GM12878 (cell line): ENCODE results near the gene DAB2IP. TPM values are rescaled to one million over a fixed set of nuclear protein-coding genes. Genes with fewer than 3 reads are reported as not detected.

Source experiments
- ATAC-seq: fragments of 200-7000 bp; cut with Tn5 transposase; 3 replicates; pipeline ENCODE4 v1.9.1; 2020; ENCODE audit warnings: mild to moderate bottlenecking, moderate library complexity
- BruUV-seq: library from RNA; stranded (reverse); fragments of 400-500 nt; replicated peaks from 2 replicates; lab custom pipeline; 2021; lab: Mats Ljungman, UMichigan
- CTCF ChIA-PET: fragments of 300-600 bp; sonication (Branson Sonifier 250); formaldehyde crosslinking; extraction: SDS; loops from one replicate; lab custom pipeline; 2021; ENCODE audit warnings: inconsistent platforms; lab: Yijun Ruan, JAX
- POLR2A ChIA-PET: fragments of 350-600 bp; formaldehyde crosslinking; extraction: SDS; loops from one replicate; lab custom pipeline; 2021; ENCODE audit warnings: inconsistent platforms; lab: Charles Lee
- RAD21 ChIA-PET: fragments of 300-600 bp; sonication (Branson Sonifier 250); formaldehyde crosslinking; loops from one replicate; lab custom pipeline; 2023; ENCODE audit warnings: antibody characterized with exemption; ENCODE audit not compliant: unreplicated experiment; lab: Charles Lee
- SMC1A ChIA-PET: fragments of 300-600 bp; sonication (Branson Sonifier 250); formaldehyde crosslinking; loops from one replicate; lab custom pipeline; 2023; ENCODE audit not compliant: unreplicated experiment, uncharacterized antibody; lab: Charles Lee
- DNase-seq: peaks from one replicate; pipeline ENCODE4 v3.0.0-alpha.2; 2011; ENCODE audit warnings: low read depth, low spot score
- FAIRE-seq: peaks from 3 replicates; lab custom pipeline; 2011; peaks lifted over from hg19 to GRCh38; lab: Jason Lieb, UNC
- H2AFZ ChIP-seq: 2 replicates; pipeline ENCODE4 v1.6.0; 2011; ENCODE audit warnings: low read depth, low read length, control low read depth; ENCODE audit not compliant: control insufficient read depth
- H3K27ac ChIP-seq: 2 replicates; pipeline ENCODE4 v1.5.1; 2011; ENCODE audit warnings: control low read depth; ENCODE audit not compliant: control insufficient read depth, insufficient read depth
- H3K27me3 ChIP-seq, 2 experiments: replicated peaks in 1 of 2; 2 replicates each; pipeline versions ENCODE4 v1.6.0 to v1.6.1; 2011; ENCODE audit warnings: low read length in 1 of 2; ENCODE audit not compliant: control insufficient read depth in 2 of 2, insufficient read depth in 2 of 2
- H3K36me3 ChIP-seq, 2 experiments: 2 replicates each; pipeline ENCODE4 v1.5.1; 2011; ENCODE audit warnings: low read length in 1 of 2; ENCODE audit not compliant: control insufficient read depth in 2 of 2, insufficient read depth in 2 of 2
- H3K4me1 ChIP-seq: 2 replicates; pipeline ENCODE4 v1.6.1; 2011; ENCODE audit warnings: mild to moderate bottlenecking, low read length, moderate library complexity, mixed read lengths; ENCODE audit not compliant: control insufficient read depth, insufficient read depth
- H3K4me2 ChIP-seq: 2 replicates; pipeline ENCODE4 v1.6.0; 2011; ENCODE audit warnings: control low read depth; ENCODE audit not compliant: control insufficient read depth, insufficient read depth
- H3K4me3 ChIP-seq: fragments of 200-600 bp; sonication (generic); 2 replicates; pipeline ENCODE4 v1.5.1; 2016
- H3K79me2 ChIP-seq: 2 replicates; pipeline ENCODE4 v1.6.0; 2011; ENCODE audit warnings: low read length; ENCODE audit not compliant: control insufficient read depth, insufficient read depth
- H3K9ac ChIP-seq: 2 replicates; pipeline ENCODE4 v1.8.0; 2011; ENCODE audit warnings: low read length, control low read depth, mixed read lengths; ENCODE audit not compliant: control insufficient read depth, insufficient read depth
- H3K9me3 ChIP-seq: replicated peaks from 3 replicates; pipeline ENCODE4 v1.5.1; 2011; ENCODE audit warnings: mild to moderate bottlenecking, low read length; ENCODE audit not compliant: control insufficient read depth, insufficient read depth
- H4K20me1 ChIP-seq: 2 replicates; pipeline ENCODE4 v1.6.0; 2011; ENCODE audit not compliant: control insufficient read depth, insufficient read depth
- CBX3 ChIP-seq: fragments of 200-600 bp; sonication (generic); IDR thresholded peaks from 2 replicates; pipeline ENCODE4 v1.6.1; 2016; ENCODE audit warnings: low read depth, borderline replicate concordance
- HDAC2 ChIP-seq: fragments of 200-600 bp; sonication (generic); IDR thresholded peaks from 2 replicates; pipeline ENCODE4 v1.6.1; 2017
- POLR2A ChIP-seq: IDR thresholded peaks from 2 replicates; pipeline ENCODE4 v1.6.1; 2011; ENCODE audit warnings: low read depth, mild to moderate bottlenecking, low read length
- SIX5 ChIP-seq: IDR thresholded peaks from 2 replicates; pipeline ENCODE4 v1.6.1; 2011; ENCODE audit warnings: mild to moderate bottlenecking, low read depth, low read length, moderate library complexity; ENCODE audit not compliant: severe bottlenecking
- SRF ChIP-seq, 2 experiments: IDR thresholded peaks; 2 replicates each; pipeline ENCODE4 v1.6.1; 2011; ENCODE audit warnings: low read depth in 2 of 2, low read length in 2 of 2, mild to moderate bottlenecking in 1 of 2, moderate library complexity in 1 of 2
- TBL1XR1 ChIP-seq: IDR thresholded peaks from 2 replicates; pipeline ENCODE4 v1.6.1; 2012; ENCODE audit warnings: low read depth, low read length, improper control_type of control experiment
- ZNF622 ChIP-seq: fragments of 450-650 bp; IDR thresholded peaks from 2 replicates; pipeline ENCODE4 v1.6.1; 2017; ENCODE audit warnings: mild to moderate bottlenecking, inconsistent platforms
- WGBS: methylation state at CpG from one replicate; pipeline ENCODE4 v1.1.6; 2016; ENCODE audit warnings: low lambda C conversion rate; ENCODE audit not compliant: insufficient replicate concordance, insufficient coverage; ENCODE audit errors: missing lambda C conversion rate; 5-methylcytosine and 5-hydroxymethylcytosine counted together
- in situ Hi-C: fragments of 300-500 bp; cut with MboI; formaldehyde crosslinking; loops from 9 replicates; pipeline ENCODE4 v1.14.3; 2018; ENCODE audit warnings: mixed read lengths
- intact Hi-C: fragments of 100-400 bp; cut with micrococcal nuclease; formaldehyde crosslinking; loops from one replicate; pipeline ENCODE4 v1.14.2; 2022; ENCODE audit not compliant: unreplicated experiment
- polyA plus RNA-seq, 11 experiments: library from polyadenylated mRNA; depleted of rRNA in 4 of 11; unstranded in 6 of 11; stranded (reverse) in 5 of 11; fragments of >200 nt; fragmentation: Nextera tagmentation in 4 of 11; fragmentation: Illumina TruSeq in 1 of 11; extraction: Ambion mirVana in 4 of 11; extraction: Trizol in 1 of 11; gene quantifications; 1 replicate in 1 of 11; 2 replicates in 10 of 11; pipeline versions ENCODE4 v1.2.1 to v1.2.3, GENCODE V29; 2011 to 2016; ENCODE audit warnings: inconsistent platforms in 2 of 11, missing spikeins in 2 of 11, low read depth in 1 of 11
- total RNA-seq, 4 experiments: library from RNA; depleted of rRNA in 3 of 4; stranded (reverse); fragments of >200 nt in 3 of 4; fragmentation: Illumina TruSeq in 1 of 4; extraction: Trizol in 1 of 4; gene quantifications; 2 replicates each; pipeline versions ENCODE4 v1.2.1 to v1.2.3, GENCODE V29; 2013 to 2021
- TF ChIP-seq, protein P1 (sequence below): fragments of 450-650 bp; IDR thresholded peaks from 2 replicates; pipeline ENCODE4 v1.6.1; 2018; ENCODE audit warnings: borderline replicate concordance, mild to moderate bottlenecking; ENCODE audit not compliant: partially characterized antibody
- TF ChIP-seq, protein P2 (sequence below): fragments of 450-650 bp; IDR thresholded peaks from 2 replicates; pipeline ENCODE4 v1.6.1; 2017; ENCODE audit warnings: mild to moderate bottlenecking, moderate library complexity
- TF ChIP-seq, protein P3 (sequence below): IDR thresholded peaks from 2 replicates; pipeline ENCODE4 v1.6.1; 2011; ENCODE audit warnings: mild to moderate bottlenecking, low read depth, low read length, moderate library complexity; ENCODE audit not compliant: insufficient replicate concordance
- TF ChIP-seq, protein P4 (sequence below): fragments of 450-650 bp; conservative IDR thresholded peaks from 2 replicates; pipeline ENCODE4 v1.6.1; 2017; ENCODE audit warnings: mild to moderate bottlenecking, moderate library complexity

The DAB2IP gene
- total and polyA plus RNA-seq, 10 of the 15 experiments (the other 5 are each of a cell fraction or from before 2014, with no cell fraction given): 0.03 to 0.38 (median 0.14) TPM; not detected in 6

DNA sequence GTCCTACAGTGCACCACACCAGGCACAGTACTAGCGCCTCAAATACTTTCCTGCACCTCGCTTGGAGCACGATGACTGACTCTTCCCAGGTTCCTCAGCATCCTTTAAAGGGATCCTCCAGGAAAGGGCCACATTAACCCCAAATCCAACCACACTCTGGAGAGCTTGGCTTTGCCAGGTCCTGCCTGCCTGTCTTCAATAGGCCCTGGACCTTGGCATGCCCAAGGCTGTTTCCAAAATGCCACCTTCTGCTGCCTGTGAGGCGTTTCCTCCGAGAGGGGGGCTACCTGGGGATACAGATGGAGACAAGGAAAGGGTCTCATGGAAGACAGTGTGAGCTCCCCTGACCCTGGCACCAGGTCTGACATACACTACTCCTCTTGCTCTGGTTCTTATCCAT lies 169.9 kb downstream of the DAB2IP start:
- ChIA-PET RAD21 (no interaction called here), POLR2A (no interaction called here), CTCF (no interaction called here), SMC1A (interaction anchor here (1.0 kb wide), 1 partner anchor 12 kb away, joined by 3 read pairs; no protein-coding TSS in a partner anchor)
- no peak overlapping the region for H2AFZ ChIP-seq
- H3K4me1 ChIP-seq: no peaks in the 10 kb centered on the region
- H3K36me3 ChIP-seq: no peaks in the 10 kb centered on the region
- BruUV-seq: no TSS peak
- H3K4me2 ChIP-seq: no peak overlapping the region
- no peaks in the 10 kb centered on the region for H3K79me2 ChIP-seq
- H3K9me3 ChIP-seq: no peaks in the 10 kb centered on the region
- no peak for FAIRE-seq
- no peak overlapping the region for H3K9ac ChIP-seq
- TF ChIP-seq, protein P1, sequence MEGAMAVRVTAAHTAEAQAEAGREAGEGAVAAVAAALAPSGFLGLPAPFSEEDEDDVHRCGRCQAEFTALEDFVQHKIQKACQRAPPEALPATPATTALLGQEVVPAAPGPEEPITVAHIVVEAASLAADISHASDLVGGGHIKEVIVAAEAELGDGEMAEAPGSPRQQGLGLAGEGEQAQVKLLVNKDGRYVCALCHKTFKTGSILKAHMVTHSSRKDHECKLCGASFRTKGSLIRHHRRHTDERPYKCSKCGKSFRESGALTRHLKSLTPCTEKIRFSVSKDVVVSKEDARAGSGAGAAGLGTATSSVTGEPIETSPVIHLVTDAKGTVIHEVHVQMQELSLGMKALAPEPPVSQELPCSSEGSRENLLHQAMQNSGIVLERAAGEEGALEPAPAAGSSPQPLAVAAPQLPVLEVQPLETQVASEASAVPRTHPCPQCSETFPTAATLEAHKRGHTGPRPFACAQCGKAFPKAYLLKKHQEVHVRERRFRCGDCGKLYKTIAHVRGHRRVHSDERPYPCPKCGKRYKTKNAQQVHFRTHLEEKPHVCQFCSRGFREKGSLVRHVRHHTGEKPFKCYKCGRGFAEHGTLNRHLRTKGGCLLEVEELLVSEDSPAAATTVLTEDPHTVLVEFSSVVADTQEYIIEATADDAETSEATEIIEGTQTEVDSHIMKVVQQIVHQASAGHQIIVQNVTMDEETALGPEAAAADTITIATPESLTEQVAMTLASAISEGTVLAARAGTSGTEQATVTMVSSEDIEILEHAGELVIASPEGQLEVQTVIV: no peak
- TF ChIP-seq HDAC2 (no peak), POLR2A (no peak), TBL1XR1 (no peak), CBX3 (no peak), SIX5 (no peak), ZNF622 (no peak), SRF (IDR thresholded peaks at IDR 0.05; ENCODE audit: low read depth in 2 of 2, low read length in 2 of 2) (no peak)
- TF ChIP-seq, protein P2, sequence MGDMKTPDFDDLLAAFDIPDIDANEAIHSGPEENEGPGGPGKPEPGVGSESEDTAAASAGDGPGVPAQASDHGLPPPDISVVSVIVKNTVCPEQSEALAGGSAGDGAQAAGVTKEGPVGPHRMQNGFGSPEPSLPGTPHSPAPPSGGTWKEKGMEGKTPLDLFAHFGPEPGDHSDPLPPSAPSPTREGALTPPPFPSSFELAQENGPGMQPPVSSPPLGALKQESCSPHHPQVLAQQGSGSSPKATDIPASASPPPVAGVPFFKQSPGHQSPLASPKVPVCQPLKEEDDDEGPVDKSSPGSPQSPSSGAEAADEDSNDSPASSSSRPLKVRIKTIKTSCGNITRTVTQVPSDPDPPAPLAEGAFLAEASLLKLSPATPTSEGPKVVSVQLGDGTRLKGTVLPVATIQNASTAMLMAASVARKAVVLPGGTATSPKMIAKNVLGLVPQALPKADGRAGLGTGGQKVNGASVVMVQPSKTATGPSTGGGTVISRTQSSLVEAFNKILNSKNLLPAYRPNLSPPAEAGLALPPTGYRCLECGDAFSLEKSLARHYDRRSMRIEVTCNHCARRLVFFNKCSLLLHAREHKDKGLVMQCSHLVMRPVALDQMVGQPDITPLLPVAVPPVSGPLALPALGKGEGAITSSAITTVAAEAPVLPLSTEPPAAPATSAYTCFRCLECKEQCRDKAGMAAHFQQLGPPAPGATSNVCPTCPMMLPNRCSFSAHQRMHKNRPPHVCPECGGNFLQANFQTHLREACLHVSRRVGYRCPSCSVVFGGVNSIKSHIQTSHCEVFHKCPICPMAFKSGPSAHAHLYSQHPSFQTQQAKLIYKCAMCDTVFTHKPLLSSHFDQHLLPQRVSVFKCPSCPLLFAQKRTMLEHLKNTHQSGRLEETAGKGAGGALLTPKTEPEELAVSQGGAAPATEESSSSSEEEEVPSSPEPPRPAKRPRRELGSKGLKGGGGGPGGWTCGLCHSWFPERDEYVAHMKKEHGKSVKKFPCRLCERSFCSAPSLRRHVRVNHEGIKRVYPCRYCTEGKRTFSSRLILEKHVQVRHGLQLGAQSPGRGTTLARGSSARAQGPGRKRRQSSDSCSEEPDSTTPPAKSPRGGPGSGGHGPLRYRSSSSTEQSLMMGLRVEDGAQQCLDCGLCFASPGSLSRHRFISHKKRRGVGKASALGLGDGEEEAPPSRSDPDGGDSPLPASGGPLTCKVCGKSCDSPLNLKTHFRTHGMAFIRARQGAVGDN: no peak
- TF ChIP-seq, protein P3, sequence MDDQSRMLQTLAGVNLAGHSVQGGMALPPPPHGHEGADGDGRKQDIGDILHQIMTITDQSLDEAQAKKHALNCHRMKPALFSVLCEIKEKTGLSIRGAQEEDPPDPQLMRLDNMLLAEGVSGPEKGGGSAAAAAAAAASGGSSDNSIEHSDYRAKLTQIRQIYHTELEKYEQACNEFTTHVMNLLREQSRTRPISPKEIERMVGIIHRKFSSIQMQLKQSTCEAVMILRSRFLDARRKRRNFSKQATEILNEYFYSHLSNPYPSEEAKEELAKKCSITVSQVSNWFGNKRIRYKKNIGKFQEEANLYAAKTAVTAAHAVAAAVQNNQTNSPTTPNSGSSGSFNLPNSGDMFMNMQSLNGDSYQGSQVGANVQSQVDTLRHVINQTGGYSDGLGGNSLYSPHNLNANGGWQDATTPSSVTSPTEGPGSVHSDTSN: no peak
- TF ChIP-seq, protein P4, sequence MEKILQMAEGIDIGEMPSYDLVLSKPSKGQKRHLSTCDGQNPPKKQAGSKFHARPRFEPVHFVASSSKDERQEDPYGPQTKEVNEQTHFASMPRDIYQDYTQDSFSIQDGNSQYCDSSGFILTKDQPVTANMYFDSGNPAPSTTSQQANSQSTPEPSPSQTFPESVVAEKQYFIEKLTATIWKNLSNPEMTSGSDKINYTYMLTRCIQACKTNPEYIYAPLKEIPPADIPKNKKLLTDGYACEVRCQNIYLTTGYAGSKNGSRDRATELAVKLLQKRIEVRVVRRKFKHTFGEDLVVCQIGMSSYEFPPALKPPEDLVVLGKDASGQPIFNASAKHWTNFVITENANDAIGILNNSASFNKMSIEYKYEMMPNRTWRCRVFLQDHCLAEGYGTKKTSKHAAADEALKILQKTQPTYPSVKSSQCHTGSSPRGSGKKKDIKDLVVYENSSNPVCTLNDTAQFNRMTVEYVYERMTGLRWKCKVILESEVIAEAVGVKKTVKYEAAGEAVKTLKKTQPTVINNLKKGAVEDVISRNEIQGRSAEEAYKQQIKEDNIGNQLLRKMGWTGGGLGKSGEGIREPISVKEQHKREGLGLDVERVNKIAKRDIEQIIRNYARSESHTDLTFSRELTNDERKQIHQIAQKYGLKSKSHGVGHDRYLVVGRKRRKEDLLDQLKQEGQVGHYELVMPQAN: no peak
- 45% methylated on average over 5 of the region's 5 CpGs for WGBS
- H3K27ac ChIP-seq: no peak overlapping the region
- H3K27me3 ChIP-seq: no peaks in the 10 kb centered on the region; a peak in 1 of 4 replicates
- intact Hi-C loops: no loop called here
- DNase-seq: no peak
- in situ Hi-C loops: no loop called here
- H3K4me3 ChIP-seq: no peak overlapping the region
- ATAC-seq: no peak
- H4K20me1 ChIP-seq: no peaks in the 10 kb centered on the region
